GM19395 (cell line): ENCODE data around the gene NEDD8.

ENCODE experiments used
- ATAC-seq: cut with Tn5 transposase; IDR thresholded peaks from one replicate; pipeline ENCODE4 v1.9.1; 2021; ENCODE audit warnings: mild to moderate bottlenecking, moderate library complexity; ENCODE audit not compliant: unreplicated experiment

NEDD8 gene

GRCh38 chr14:24198814-24199524 is 33.2 kb downstream of the NEDD8 start:
- ATAC-seq, result no peak

DNA sequence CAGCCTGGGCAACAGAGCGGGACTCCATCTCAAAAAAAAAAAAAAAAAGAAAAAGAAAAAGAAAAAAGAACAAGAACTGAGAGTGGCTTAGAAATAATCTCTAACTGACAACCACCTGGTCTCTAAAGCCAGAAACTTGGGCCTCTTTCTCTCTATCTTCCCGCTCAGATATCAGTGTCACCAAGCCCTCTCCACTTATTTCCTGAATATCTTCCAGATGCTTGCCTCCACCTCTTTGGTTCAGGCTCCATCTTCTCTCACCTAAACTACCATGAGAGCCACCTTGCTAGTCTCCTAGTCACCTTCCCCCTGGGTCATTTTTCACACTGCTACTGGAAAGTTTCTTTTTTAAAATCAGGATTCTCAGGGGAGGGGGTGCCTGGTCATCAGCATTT is 35.1 kb downstream of the NEDD8 start:
- no peak for ATAC-seq

- peak; percentile 32 for ATAC-seq
Measured at GRCh38 chr14:24196071-24197055, 35.8 kb downstream of the NEDD8 start.

DNA sequence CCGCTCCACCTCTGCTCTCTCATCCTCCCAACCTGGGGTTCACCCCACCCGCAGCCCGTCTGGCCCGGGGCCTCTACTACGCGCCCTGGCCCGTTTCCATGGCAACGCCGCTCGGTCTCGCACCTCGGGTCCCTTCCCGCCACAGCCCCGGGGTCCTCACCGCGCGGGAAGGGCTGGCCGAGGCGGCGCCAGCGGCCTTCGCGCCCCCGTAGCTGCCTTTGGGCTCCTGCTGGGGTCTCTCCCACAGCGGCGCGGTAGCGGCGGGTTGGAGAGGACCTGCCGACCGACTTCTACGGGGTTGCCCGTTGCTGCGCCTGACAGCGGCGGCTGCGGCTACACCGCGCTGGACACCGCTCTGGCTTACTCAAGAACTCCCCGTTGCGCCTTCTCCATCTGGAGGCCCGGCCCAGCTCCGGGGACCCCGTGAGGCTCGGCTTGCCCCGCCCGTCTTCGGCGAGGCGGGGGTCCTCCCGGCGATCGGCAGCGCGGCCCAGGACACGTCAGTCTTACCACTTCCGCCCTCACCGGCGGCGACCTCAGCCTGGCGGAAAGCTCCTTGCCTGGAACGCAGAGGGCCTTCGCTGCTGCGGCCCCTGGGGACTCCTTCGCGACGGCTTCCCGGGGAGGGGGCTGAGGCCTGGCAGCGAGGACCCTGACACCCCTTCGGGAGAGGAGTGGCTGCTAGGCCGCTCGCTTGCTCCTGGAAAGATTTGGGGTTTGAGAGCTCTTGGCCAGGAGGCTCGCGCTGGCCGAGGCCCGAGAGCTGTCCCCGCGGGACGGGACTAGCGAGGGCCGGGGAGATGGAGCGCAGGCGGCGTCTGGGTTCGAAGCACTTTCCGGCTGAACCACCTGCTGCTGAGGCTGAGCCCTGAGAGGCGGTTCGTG is 36.7 kb downstream of the NEDD8 start, which contains the start of gene TM9SF1:
TM9SF1 (minus strand) TSS at position 256 of the 885 bp plus-strand sequence. CDS start 422 bp downstream, outside the sequence.
- peak; percentile 83 for ATAC-seq

GRCh38 chr14:24194873-24195185 is 37.3 kb downstream of the NEDD8 start:
- no peak for ATAC-seq

GRCh38 chr14:24194186-24194872 is 37.8 kb downstream of the NEDD8 start:
- no peak for ATAC-seq

GRCh38 chr14:24192933-24193332 is 39.2 kb downstream of the NEDD8 start:
- no peak for ATAC-seq

DNA sequence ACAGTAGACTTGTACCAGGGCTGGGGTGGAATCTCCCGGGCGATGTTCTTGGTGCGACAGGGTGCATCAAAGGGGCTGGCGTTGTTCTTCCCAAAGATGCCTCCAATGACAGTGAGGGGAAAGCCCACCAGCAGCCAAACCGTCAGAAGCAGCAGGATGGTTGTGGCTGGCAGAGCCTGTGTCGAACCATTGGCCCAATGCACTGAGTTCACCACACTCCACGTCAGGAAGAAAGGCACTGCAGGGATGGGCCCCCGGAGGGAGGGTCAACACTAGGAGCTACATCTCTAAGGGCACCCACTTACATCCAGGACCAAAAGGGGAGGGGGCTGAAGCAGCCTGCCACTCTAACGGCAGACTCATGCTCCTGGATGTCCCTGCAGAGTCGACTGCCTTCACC is 41.8 kb downstream of the NEDD8 start:
- ATAC-seq, result no peak

DNA sequence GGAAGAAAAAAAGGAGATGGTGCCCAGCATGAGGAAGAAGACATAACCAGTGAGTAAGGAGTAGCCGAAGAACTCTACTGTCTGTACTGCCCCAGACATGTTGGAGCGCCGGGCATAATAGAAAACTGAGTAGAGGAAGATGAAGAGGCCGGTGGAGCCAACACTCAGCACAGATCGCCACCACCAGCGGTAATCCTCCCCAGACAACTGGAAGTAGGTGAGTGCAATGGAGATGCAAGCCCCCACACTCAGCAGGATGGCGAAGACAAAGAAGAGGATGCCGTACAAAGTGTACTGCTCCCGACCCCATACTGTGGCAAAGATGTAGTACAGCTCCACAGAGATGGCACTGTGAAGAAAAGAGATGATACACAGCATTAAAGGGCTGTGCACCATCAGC is 42.7 kb downstream of the NEDD8 start:
- ATAC-seq, result no peak

GRCh38 chr14:24189059-24189375 is 43.1 kb downstream of the NEDD8 start:
- ATAC-seq, result no peak

GRCh38 chr14:24188251-24189058 is 43.7 kb downstream of the NEDD8 start, which contains the start of gene IPO4:
Gene IPO4 (minus strand): TSS chr14:24188816. CDS start chr14:24188787, 29 bp downstream.
- peak; percentile 89 for ATAC-seq

- ATAC-seq, result no peak
Measured at GRCh38 chr14:24187539-24187915, 44.6 kb downstream of the NEDD8 start.

DNA sequence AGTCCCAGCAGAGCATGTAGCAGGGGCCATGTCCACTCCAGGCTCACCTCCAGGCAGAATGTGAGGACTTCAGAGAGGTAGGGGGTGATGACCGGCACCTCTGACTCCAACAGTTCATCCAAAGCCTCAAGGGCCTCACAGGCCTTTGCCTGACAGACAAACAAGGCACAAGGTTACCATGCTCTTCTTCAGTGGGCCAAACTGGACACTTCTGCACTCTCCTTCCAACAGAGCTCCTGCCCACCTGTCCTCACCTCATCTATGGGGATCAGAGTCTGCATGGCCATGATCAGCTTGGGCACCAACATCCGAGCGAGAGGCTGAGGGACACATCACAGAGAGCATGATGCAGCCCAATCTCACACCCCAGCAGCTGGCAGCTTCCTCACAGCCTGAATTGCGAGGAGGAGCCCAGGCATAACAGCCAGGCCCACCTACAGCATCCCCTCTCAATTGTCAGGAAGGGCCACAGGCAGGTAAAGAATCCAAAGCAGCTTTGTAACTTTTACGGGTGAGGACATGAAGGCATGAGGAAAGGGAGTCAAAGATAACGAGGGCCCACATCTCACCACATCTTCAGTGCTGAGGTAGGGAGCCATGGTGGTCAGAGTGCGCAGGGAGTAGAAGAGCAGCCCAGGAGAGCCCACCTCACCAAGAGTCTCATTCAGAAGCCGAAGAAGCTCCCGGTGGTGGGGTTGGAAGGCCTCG is 45.2 kb downstream of the NEDD8 start:
- no peak for ATAC-seq

DNA sequence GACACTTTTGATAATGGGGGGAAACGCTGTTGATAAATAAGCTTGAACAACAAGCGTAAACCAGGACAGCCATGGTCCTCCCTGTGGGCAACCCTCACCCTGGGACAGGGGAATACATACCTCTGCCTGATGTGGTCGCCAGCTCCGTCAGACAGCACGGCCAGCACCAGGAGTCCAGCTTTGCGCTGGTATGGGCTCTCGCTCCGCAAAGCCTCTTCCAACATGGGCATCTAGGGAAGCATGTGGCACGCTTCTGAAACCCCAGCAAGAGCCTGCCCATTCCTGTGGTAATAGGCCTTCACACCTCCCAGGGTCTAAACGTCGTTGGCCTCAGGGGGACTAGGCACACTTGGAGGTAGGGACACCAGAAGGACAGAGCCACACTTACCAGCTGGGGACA is 46.4 kb downstream of the NEDD8 start:
- no peak for ATAC-seq

GRCh38 chr14:24185026-24185425 is 47.1 kb downstream of the NEDD8 start:
- ATAC-seq, result no peak

- ATAC-seq, result no peak
Measured at GRCh38 chr14:24184104-24184970, 47.8 kb downstream of the NEDD8 start.

DNA sequence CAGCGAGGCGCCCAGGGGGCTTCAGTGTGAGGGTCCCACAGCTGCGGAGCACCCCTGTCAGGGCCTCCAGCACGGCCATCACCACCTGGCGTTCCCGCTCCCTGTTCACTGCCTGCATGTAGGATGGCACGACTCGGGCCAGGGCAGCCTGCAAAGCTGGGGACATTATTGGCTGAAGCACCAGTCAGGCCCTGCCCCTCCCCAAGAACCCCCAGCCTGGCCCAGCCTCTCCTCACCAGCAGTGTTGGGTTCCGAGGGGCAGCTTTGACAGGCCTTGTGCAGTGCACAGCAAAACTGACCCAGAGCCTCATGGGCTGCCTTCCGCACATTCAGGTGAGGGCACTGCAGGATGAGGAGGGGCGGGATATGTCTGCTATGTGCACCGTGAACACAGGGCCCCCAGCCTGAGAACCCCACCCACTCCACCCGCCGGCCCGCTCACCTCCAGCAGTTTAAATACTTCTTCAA is 49.1 kb downstream of the NEDD8 start:
- no peak for ATAC-seq
